Posterior vena cava (tissue), 2 donors: ENCODE measurements around the gene TCN2. TPM values are rescaled to one million over a fixed set of nuclear protein-coding genes. Genes with fewer than 3 reads are reported as not detected.

Experiments used
- DNase-seq: peaks from one replicate; pipeline ENCODE4 v3.0.0-alpha.2; 2020; ENCODE audit warnings: low spot score
- intact Hi-C, 2 donors: fragments of 100-400 bp; cut with DNase I; formaldehyde crosslinking; loops; one replicate each; pipeline versions ENCODE4 v1.14.1 to v1.14.2; 2022 to 2023
- total RNA-seq, 2 donors: library from RNA; stranded (reverse); fragmentation: NEBNext Ultra II Directional; extraction: Animal tissue kit (Norgen Biotek cat#: 25700); gene quantifications; one replicate each; pipeline ENCODE4 v1.2.1, GENCODE V29; 2021
- donor health status: DM: yes; HTN: yes; CAD: no.
- donor health status: DM: yes; HTN: yes; CAD: no.

Gene TCN2
- total RNA-seq, 2 donors from 2014 or later: 23.4 to 47.3 TPM

DNA sequence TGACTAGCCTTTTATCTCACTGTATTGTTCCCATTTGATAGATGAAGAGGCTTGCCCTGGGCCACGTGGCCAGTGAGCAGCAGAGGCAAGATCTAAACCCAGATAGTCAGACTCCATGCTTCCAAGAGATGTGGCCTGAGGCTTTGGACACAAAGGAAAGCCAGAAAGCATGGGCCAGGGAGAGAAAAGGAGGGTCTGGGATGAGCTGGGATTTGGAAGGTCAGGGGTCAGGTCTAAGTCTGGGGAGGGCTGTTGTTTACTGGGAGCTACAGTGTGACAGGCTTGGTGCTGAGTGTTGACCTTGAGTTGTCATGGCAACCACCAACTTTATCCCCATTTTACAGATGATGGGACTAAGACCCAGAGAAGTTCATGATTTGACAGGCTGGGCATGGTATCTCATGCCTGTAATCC, 30.7 kb downstream of the TCN2 start:
- intact Hi-C loops: no loop called here
- no peak for DNase-seq

DNA sequence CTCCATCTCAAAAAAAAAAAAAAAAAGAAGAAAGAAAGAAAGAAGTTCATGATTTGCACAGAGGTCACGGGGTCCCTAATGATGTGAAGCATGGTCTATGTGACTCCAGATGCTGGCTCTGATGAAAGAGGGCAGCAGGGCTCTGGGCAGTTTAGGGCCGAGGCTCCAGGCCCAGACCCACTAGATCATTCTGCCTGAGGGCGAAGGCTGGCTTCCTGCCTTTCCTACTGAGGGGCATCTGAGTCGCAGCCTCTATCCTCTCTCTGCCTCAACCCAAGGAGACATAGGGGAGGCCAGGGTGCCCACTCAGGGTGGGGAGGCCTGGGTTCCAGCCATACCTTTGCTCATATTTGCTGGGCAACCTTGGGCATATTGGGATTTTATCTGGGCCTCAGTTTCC, 33.4 kb downstream of the TCN2 start:
- intact Hi-C loops: no loop called here
- no peak for DNase-seq

DNA sequence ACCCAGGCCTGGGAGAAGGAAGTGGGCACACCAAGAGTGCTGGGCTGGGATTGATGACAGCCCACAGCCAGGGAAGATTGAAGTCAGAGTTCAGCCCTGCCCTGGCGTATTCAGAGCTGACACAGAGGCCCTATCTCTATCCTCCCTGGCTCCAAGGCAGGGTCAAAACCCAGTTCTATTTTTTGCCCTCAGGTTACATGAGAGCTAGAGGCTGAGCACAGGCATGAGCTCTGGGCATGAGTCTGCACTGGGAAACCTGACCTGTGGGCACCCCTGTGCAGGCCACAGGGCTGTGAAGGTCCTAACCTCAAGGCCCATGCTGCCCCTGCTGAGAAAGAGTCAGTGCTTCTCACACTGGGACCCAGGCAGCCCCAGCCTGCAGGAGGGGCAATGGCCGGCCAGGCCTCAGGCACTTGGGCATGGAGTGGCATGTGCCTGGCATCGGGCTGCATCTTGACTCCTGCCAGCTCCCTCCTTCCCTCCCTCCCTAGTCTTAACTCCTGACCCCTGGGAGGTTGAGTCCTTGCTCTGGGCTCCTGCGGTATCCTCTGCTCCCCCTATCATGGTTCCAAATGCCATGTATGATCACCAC, 34.0 kb downstream of the TCN2 start:
- intact Hi-C loops: no loop called here
- DNase-seq: no peak

DNA sequence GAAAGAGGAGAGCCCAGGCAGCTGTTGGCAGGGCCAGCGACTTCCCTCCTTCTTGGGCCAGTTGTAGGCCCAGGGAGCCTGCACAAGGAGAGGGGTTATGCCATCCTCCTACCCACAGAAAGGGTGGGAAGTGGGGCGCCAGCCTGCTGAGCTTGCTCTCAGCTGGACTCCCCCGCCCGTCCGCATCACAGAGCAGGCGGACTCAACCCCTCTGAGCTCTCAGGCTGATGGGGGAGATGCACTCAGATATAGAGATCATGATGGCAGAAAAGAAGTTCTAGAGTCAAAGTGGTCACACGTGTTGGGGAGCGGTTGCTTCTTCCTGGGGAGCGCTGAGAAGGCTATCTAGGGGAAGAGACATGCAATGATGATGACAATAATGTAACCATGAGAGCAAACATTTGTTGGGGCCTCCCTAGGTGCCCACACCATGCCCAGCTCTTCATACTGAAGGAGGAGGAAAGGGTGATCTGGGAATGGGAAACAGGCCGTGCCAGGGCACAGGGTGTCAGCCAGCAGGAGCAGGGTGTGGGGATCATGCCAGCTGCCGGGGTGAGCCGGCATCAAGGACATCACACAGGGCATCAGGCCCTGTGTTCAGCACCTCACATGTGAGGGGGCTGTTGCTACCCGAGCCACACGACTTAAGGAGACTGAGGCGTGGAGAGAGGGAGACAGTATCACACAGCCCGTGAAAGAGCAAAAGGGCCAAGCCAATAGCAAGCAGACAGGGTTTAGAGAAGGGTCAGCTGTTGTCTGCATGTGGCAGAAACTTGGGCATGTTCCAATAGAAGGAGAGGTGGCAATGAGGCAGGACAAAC, 36.3 kb downstream of the TCN2 start:
- intact Hi-C loops: no loop called here

DNA sequence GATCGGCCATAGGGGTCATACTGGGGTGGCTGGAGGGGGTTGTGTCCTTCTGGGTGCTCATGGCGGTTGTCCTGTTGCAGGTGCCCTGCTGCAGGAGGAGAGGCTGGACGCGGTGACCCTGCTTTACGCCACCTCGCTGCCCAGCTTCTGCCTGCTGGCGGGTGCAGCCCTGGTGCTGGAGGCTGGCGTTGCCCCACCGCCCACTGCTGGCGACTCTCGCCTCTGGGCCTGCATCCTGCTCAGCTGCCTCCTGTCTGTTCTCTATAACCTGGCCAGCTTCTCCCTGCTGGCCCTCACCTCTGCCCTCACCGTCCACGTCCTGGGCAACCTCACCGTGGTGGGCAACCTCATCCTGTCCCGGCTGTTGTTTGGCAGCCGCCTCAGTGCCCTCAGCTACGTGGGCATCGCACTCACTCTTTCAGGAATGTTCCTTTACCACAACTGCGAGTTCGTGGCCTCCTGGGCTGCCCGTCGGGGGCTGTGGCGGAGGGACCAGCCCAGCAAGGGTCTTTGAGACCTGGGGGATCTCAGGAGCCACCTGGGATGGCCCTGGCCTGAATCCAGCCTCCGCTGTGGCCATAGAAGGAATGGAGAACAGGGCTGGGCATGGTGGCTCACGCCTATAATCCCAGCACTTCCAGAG, 39.7 kb downstream of the TCN2 start:
- intact Hi-C loops: no loop called here
- DNase-seq: no peak

More for the DNA sequence above, 36.3 kb downstream of the TCN2 start:
- no peak for DNase-seq

DNA sequence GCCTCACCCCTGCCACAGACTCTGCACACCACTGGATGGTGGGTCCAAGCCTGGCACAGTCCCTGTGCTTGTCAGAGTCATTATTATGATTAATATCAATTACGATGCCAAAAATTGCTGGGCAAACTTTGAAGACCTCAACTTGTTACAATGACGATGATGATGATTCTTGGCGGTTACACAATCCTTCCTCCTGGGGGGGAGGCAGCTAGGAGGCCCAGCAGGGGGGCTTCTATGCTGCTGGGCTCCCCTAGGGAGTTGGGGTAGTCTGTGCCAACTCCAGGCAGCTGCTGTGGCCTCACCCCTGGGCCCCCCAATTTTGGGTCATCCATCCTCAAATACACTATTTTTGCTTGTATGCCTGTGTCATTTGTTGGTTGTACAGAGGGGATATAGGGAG, 40.6 kb downstream of the TCN2 start:
- DNase-seq: no peak
- intact Hi-C loops: no loop called here

DNA sequence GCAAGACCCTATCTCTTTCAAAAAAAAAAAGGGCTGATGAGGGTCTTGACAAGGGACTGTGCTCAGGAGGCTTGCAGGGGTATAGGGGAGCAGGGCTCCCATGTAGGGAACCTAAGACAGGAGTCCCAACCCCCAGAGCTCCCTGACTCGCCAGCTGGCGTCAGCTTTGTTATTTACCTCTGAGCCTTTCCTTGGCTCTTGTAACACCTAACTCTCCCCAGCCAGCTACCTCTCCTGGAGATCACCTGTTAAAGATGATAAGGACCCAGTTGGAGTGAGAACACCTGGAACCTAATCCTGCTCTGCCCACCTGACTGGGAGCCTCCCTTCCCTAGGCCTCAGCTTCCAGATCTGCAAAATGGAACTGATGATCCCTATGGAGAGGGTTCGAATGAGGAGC, 41.9 kb downstream of the TCN2 start:
- no peak for DNase-seq
- intact Hi-C loops: no loop called here

DNA sequence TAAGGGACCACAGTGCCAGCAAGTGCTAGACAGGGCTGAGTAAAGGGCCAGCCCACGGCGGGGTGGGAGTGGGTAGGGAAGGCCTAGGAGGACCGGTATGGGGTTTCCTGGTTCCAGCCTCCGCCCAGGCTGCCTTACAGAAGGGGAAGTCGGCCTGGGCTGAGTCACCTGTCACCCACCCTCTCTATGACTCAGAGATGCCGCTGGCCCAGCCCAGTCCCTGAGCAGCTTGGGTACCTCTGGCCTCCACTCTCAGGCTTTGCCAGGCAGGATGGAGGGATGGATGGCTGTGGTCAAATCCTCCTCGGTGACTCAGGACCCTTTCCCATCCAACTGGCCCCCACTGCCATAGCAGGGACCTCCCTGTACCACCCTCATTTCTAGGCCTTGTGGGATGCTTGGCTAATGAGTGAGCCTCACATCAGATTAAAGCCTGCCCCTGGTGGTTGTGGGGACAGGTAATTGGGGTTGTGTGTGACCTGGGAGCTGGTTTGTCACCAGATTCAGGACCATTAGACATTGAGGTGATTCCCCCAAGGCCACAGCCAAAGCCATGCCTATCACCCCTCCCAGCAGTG, 42.5 kb downstream of the TCN2 start:
- intact Hi-C loops: no loop called here
- peak; percentile 91 for DNase-seq

DNA sequence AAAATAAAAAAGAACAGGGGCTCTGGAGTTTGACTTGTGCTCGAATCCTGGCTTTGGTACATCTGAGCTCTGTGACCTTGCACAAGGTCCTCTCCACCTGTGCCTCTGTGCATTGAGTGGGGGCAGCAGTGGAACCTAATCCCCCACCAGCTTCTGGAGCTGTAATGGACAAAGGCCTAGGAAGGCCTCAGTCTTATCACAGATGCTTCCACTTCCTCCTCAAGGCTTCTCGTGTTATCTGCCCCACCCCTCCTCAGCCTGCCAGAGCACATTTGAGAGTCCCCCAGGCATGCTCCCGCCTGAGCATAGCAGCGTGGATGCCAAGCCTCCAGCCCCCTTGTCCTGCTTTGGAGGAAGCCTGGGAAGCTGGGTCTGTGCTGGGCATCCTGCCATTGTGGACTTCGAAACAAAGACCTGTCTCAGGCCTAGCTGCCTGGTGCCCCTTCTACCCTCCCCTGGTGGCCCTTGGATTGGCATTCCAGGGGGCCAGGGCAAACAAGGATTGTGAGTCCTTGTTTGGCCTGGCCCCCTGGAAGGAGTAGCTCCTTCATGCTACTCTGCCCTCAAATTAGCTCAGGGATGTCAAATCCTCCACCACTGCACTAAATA, 43.6 kb downstream of the TCN2 start:
- intact Hi-C loops: no loop called here
- no peak for DNase-seq

DNA sequence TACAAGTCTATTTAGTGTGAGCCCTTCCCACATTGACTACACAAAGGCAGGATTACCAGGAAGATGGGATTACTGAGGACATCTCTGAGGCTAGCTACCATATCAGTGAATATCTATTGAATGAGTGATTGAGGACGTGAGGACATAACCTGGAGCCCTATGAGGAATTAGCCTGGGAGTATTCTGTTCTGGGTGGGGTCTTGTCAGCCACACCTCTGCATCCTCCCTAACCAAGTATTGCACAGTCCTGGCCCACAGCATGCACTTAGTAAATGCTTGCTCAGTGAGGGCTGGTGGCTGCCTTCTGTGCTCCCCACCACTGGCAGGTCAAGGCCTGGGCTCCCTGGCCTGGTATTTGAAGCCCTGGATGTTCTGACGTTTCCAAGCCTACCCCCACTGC, 45.9 kb downstream of the TCN2 start:
- intact Hi-C loops: no loop called here
- DNase-seq: no peak

DNA sequence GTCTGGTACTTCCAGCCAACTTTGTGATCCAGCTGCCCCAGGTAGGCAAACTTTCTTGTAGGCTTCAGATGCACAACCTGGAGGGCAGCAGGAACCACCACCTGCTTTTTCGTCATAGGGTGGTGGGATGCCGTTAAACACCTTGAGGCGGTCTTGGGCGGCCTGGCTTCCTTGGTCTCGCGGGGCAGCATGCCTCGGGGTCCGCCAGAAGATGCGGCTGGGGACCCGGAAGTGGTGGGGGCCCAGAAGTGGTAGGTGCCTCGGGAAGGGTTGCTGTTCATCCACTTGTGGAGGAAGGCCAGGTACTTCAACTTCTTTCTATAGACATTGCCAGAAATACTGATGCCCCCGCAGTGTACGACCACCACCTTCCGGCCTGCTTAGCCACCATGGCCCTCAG, 47.4 kb downstream of the TCN2 start:
- DNase-seq: no peak
- intact Hi-C loops: no loop called here

DNA sequence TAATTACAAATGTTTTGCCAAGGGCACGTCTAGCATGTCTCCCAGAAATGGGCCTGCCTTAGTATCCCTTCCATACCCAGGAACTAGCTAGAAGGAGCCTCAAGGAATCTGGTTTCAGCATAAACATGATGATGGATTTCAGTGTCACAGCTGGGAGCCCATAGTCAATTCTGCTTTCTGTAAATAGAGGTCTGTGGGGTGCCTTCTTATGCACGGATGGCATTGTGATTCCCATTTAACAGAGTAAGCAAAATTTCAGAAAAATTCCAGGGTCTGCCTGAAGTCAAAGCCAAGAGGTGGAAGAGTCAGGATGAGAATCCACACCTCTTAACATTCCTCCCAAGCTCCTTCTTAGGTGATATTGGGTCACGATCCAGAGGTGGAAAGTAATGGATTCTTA, 48.6 kb downstream of the TCN2 start:
- DNase-seq: no peak
- intact Hi-C loops: no loop called here

DNA sequence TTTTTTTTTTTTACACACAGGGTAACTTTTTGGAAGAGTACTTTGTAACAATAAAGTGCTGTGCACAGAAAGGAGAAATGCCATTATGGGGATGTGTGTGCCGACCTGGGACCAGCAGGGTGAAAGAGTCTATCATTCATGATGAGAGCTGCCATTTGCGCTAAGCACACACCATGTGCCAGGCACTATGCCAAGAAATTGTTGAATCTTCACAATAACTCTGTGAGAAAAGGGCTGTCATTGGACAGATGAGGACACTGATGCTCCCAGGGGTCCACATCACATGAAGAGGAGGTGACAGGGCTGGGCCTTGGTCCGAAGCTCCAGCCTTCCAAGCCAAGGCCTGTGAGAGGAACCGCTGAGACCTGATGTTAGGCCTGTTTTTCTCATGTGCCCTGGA, 55.1 kb downstream of the TCN2 start:
- no peak for DNase-seq
- intact Hi-C loops: no loop called here

DNA sequence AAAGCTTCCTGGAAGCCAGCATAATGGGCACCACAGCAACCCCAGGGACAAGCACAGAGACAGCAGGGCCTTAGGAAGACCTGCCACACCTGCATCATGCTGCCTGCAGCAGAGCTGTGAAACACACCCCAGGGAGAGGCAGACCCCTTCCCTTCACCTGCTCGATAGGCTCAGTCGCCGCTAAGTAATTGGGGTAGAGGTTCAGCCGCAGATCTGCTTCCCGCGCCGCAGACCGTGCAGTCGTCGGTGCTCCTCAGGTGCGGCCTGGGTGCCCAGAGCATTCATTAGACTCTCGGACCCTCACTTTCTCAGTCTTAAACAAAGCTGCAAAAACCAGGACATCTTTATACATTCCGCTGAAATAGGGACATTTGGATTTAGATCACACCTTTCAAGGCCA, 57.8 kb downstream of the TCN2 start:
- no peak for DNase-seq

DNA sequence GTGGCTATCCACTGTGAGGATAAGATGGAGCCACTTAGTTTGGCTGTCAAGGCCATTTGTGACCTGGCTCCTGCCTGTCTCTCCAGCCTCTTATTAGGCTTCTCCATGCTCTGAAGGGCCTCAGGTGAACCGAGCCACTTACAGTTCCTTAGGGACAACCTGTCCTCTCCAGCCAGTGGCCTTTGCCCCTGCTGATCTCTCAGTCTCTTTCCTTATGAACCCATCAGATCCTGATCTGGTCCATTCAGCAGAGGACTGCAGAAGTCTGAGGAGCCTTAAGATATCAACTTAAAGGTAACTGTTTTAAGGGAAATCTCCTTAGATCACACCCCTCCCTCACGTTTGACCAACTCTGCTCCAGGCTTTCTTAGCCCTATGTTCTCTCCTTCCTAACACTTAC, 58.3 kb downstream of the TCN2 start:
- no peak for DNase-seq
- intact Hi-C loops: no loop called here

More for the DNA sequence above, 57.8 kb downstream of the TCN2 start:
- intact Hi-C loops: no loop called here

DNA sequence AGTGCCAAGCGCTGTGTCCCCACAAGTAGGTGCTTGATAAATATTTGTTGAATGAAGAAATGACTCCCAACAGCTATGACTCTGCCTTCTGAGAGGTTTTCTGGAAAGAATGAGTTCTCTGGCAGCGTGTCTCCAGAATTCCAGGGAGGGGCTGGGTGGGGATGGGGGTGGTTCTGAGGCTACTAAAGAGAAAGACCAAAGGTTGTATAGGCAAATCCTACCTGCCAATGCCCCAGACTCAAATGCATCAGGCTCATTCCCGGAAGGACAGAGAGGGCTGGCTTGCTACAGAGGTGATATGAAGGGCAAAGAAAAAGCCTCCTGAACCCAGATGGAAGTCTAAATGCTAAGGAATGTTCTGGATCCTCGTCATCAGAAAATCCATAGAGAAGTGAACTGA, 58.8 kb downstream of the TCN2 start:
- DNase-seq: no peak
- intact Hi-C loops: no loop called here

DNA sequence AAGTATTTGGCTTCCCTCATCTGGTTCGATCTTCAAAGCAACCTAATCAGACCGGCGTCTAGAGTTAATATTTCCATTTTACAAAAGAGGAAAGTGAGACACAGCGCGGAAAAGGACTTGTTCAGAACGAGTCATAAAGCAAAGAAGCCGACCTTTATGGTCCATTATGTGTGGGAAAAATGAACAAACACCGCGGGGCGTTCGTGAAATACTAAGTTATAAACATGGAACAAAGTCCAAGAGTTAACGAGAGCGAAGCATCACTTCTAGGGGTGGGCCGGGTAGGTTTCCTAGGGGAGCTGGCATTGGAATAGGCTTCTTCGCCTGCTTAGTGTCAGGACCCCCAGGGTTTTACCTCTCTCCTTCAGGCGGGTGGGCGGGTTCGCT, 60.1 kb downstream of the TCN2 start:
- intact Hi-C loops: no loop called here
- no peak for DNase-seq

DNA sequence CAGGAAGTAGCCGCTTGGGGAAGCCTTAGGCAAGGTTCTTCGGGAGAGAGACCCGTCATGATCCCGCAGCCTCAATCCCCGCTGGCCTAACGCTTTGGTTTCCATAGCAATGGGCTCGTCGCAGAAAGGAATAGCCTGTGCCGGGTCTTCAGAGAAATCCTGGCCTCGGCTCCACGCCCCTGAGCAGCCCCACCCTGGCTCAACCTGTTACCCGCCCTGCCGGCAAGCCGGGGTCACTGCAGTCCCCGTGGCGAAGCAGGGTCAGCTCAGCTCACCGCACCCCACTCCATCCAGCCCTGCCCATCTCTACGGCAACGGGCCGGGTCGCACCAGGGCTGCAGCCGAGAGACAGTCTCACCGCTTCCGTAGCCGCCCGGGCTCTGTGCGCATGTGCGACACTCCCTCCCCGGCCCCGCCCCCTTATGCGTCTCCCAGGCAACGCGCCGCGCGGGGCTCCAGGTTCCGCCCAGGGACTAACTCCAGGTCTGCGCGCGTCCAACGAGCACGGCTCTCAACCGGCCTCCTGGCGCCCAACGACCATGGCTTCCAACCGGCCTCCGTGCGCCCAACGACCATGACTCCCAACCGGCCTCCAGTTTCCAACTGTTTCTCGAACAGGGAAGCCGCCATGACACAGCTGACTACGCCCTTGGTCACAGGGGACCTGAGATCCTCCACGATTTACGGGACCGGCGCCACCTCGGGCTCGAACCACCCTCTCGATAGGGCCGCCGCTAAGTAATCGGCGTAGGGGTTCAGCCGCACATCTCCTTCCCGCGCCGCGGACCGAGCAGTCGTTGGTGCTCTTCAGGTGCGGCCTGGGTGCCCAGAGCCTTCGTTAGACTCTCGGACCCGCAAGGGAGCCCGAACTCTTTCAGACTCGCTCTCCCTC, 60.8 kb downstream of the TCN2 start, which contains the start of gene DUSP18:
Gene DUSP18 (minus strand): TSS at position 382 of the 892 bp plus-strand sequence. CDS start 3,872 bp downstream, outside the sequence.
- intact Hi-C loops: no loop called here

DNA sequence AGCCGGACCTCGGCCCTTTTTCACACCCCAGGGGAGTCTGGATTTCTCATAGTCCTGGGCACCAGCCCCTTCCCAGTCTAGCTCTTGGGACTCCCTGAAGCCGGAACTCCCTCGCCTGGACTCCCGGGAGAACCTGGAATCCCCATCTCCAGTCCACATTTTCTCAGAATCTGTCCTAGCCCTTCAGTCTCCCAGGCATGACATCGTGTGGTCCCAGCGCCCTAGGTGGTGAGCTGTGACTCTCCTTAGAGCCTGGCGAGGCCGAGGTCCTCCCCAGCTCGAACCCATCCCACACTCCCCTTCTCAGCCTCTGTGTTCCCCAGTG, 61.4 kb downstream of the TCN2 start:
- DNase-seq: no peak

More for the DNA sequence above, 60.8 kb downstream of the TCN2 start, which contains the start of gene DUSP18:
- DNase-seq: peak; percentile 99

More for the DNA sequence above, 61.4 kb downstream of the TCN2 start:
- intact Hi-C loops: no loop called here
